GM21576 (cell line): Measurements from ENCODE around the gene PRDM2.
"Not testable (repeated sequence)": the region's sequence is repeated elsewhere in the genome, so short reads cannot be mapped to it uniquely, and the experiment has no call there.

ENCODE experiments used
- ATAC-seq: cut with Tn5 transposase; IDR thresholded peaks from one replicate; pipeline ENCODE4 v1.9.1; 2021; ENCODE audit warnings: mild to moderate bottlenecking, moderate library complexity; ENCODE audit not compliant: unreplicated experiment

The PRDM2 gene

DNA sequence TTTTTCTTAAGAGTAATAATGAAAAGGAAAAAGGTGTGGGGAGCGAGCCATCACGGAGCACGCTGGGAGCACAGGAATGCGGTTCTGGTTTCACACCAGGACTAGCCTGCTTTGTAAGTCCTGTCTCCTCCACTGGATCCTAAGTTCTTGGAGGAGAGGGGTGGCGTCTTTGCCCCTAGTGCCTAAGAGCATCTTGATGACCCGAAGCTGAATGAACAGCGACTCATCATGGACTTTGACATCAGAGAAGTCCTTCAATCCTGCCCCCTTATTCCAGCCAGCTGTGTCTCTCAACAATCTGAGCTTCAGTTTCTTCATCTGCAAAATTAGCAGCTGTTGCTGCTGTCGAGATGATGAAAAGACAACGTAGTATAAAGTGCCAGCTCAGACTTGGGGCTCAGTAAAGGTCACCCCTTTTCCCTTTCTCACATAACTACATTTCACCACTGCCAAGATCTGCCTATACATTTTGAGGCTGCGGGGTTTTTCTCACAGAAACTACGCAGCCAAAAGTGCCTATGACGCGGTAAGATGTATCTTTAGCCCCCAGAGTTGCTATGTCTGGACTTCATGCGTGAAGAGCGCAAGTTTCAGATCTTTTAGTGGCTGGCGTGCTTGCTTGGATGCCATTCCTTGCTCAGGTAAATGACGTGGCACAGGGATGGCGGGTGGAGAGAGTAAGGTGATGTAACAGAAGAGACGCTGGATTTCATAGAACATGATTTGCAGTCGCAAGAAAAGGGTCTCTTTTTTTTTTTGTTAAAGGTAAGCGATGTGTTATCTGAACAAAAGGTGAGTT lies 4.9 kb upstream of the PRDM2 start:
- no peak for ATAC-seq

- no peak for ATAC-seq
These were observed 2.2 kb upstream of the PRDM2 start for GRCh38 chr1:13697738-13698137.

DNA sequence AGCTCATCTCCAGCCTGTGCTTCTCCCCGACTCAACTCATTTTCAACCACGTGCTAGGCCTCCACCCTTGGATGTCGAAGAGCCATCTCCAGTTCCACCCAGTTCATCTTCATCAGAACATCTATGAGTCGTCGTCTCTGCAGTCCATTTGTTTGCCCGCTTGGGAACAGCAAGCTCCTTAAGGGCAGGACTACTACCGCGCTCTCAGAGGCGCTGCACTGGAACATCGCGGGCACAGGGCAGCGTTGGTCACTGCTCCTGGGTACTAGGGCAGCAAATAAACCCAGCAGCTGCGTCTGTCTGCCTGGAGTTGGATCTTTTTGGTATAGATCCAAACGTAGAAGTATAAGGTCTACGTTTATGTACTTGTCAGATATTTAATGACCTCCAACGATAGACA lies 478 bp upstream of the PRDM2 start:
- no peak for ATAC-seq

GRCh38 chr1:13700521-13701270 lies 708 bp downstream of the PRDM2 start:
- no peak for ATAC-seq

DNA sequence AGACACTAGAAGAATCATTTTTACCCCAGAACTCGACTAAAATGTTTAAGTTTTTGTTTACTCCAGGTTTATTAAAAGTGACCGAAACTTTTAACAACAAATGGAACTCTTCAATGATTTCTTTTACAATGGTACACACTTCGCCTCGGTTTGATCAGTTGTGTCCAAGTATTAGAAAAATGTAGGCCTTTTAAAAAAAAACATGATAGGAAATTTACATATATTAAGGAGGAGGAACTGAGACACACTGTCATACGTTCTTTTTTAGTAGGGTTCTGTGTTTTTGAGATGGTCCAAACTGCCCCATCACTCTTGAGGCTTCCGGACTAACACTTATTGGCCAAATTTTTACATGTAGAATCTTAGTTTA lies 1.3 kb downstream of the PRDM2 start:
- no peak for ATAC-seq

- peak; percentile 77 for ATAC-seq
These were observed 2.6 kb downstream of the PRDM2 start for GRCh38 chr1:13702425-13703127.

DNA sequence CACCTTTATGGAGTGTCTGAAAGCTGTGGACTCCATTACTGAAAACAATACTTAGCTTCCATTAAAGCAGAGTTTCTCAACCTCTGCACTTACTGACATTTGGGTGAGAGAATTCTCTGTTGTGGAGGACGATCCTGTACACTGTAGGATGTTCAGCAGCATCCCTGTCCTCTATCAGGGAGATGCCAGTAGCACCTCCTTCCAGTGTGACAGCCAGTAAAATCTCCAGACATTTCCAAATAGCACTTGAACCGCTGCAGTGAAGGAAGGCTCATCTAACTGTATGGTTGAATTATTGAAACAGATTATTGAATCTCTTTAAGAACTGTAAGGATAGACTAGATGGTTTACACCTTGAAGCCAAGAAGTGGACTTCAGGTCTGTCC lies 3.1 kb downstream of the PRDM2 start:
- ATAC-seq: no peak

GRCh38 chr1:13703558-13704490 lies 3.8 kb downstream of the PRDM2 start:
- ATAC-seq: no peak

GRCh38 chr1:13706046-13706445 lies 6.1 kb downstream of the PRDM2 start:
- ATAC-seq: no peak

DNA sequence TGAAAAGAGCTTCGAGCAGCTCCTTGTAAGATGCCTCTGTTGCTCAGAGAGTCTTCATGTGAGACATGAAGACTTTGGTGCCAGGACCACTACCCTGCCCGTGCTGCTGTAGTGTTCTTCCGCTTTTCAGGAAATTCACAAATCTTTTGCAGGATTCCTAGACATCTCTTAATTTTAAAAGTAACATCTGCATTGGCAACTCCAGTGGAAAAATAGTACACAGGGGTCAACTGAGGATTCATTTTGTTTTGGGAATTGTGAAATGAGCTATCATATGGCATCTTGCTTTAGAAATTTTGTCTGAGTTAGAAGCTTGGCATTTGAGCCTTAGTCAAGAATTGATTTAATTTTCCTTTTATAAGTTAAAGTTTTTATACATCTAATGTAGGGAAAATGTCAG lies 7.2 kb downstream of the PRDM2 start:
- no peak for ATAC-seq

- no peak for ATAC-seq
These were observed 8.5 kb downstream of the PRDM2 start for GRCh38 chr1:13708380-13708982.

- ATAC-seq: no peak
These were observed 10.1 kb downstream of the PRDM2 start for GRCh38 chr1:13710086-13710485.

DNA sequence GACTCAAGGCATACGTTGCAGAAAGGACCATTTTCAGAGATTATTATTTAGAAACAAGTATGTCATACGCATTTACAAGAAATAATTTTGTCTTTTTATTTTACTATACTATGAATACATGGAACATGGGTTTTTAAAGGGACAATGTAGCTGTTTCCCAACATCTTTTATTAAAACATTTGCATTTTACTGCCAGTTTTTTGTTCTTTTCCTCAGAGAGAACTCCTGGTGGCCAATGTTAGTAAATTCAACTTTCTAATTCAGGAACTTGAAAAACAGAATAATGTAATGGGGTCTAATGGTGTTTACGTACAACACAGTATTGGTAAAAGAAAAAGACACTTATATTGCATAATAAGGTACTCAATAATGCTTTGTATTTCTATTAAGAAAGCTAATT lies 14.9 kb downstream of the PRDM2 start:
- no peak for ATAC-seq

DNA sequence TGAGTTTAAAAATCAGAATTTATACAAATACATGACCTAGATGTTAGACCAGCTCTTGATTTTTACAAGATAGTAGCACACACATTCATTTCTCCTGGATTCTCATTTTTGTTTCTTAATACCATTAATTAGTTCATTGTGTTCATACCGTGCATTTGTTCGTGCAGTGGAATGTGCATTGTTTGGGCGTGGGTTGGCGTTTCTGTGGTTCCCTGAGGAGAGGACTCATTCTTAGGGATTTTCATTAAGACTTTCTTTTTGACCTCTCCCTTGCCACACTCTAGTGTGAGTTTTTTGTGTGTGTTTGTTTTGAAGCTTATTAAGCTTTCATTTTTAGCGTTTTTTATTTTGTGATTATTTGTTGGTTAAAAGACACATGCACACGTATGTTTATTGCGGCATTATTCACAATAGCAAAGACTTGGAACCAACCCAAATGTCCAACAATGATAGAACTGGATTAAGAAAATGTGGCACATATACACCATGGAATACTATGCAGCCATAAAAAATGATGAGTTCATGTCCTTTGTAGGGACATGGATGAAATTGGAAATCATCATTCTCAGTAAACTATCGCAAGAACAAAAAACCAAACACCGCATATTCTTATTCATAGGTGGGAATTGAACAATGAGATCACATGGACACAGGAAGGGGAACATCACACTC lies 15.8 kb downstream of the PRDM2 start:
- not testable (repeated sequence) for ATAC-seq

GRCh38 chr1:13722808-13723360 lies 22.9 kb downstream of the PRDM2 start:
- no peak for ATAC-seq

DNA sequence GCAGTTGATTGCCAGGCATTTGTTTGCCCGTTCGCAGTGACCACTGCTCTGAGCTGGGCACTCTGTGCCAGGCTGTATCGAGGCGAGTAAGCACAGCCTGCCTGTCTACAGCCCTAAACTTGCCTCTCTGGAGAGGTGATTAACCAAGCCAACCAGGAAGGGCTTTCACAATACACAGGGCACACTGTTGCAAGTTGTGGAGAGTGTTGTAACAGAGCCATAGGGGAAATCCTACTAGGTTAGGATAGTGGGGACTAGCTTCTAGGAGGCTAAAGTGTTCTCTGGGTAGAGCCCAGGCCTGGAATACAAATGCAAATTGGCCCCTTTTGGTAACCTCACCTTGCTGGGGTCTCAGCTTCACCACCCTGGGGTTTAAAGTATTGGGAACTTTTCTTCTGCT lies 23.8 kb downstream of the PRDM2 start:
- ATAC-seq: no peak

DNA sequence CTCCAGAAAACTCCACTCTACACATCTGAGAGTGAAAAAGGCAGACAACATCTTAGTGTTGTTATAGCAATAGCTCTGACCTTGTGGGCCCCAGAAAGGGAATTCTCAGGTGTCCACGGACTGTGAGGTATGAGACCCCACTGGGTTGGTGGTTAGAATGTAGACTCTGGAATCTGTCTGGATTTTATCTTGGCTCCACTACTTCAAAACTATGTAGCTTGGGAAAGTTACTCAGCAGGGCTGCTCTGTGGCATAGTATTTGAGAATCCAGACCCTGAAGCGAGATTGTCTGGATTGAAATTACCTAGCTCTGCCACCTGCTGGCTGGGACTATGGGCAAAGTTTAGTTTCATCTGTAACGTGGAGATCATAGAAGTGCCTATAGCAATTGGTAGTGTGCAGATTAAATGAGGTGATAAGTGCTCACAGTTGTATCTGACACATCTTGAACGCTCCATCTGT lies 25.8 kb downstream of the PRDM2 start:
- ATAC-seq: no peak

GRCh38 chr1:13728091-13728715 lies 28.2 kb downstream of the PRDM2 start:
- no peak for ATAC-seq

DNA sequence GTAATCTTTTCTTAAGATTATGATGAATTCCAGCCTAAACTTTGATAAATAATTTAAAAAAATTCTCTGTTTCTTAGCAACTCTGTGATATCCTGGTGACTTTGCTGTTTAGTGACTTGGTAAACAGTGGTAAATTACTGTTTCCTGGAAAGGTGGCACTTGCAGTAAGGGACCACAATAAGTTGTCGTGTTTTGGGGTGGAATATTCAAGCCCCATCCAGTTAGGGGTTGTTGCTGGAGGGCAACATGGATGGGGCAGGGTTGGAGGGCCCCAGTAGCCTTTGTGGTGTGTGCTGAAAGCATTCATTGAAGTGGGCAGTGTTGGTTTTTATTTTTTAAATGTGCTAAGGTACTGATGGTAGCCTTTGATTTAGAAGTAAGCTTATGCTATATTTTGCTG lies 30.3 kb downstream of the PRDM2 start:
- ATAC-seq: no peak
